Stomach (tissue), 4 donors: Measurements from ENCODE around the gene IFT27.

Experiments used
- EP300 ChIP-seq: sonication (generic); formaldehyde crosslinking; IDR thresholded peaks from one replicate; pipeline ENCODE4 v1.6.1; 2017; ENCODE audit warnings: antibody characterized with exemption
- TF ChIP-seq, protein P1 (sequence below), 7 experiments: fragments of 450-650 bp in 4 of 7; fragments of 200-600 bp in 3 of 7; sonication (generic) in 3 of 7; IDR thresholded peaks; one replicate each; pipeline ENCODE4 v1.5.1; 2016 to 2019; ENCODE audit warnings: antibody characterized with exemption in 7 of 7, control low read depth in 2 of 7, mild to moderate bottlenecking in 1 of 7

- no peak for TF ChIP-seq EP300
- TF ChIP-seq, protein P1, sequence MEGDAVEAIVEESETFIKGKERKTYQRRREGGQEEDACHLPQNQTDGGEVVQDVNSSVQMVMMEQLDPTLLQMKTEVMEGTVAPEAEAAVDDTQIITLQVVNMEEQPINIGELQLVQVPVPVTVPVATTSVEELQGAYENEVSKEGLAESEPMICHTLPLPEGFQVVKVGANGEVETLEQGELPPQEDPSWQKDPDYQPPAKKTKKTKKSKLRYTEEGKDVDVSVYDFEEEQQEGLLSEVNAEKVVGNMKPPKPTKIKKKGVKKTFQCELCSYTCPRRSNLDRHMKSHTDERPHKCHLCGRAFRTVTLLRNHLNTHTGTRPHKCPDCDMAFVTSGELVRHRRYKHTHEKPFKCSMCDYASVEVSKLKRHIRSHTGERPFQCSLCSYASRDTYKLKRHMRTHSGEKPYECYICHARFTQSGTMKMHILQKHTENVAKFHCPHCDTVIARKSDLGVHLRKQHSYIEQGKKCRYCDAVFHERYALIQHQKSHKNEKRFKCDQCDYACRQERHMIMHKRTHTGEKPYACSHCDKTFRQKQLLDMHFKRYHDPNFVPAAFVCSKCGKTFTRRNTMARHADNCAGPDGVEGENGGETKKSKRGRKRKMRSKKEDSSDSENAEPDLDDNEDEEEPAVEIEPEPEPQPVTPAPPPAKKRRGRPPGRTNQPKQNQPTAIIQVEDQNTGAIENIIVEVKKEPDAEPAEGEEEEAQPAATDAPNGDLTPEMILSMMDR (IDR thresholded peaks at IDR 0.05): no peak
Observed at GRCh38 chr22:36734171-36735058, 41.5 kb downstream of the IFT27 start.
